HepG2 (cell line): ENCODE measurements around the gene ECE2. TPM values are rescaled to one million over a fixed set of nuclear protein-coding genes. Genes with fewer than 3 reads are reported as not detected.
"Not testable (repeated sequence)": the region's sequence is repeated elsewhere in the genome, so short reads cannot be mapped to it uniquely, and the experiment has no call there.

ENCODE experiments used
- ATAC-seq: fragments of 200-7000 bp; cut with Tn5 transposase; 3 replicates; pipeline ENCODE4 v1.9.1; 2020; ENCODE audit warnings: mild to moderate bottlenecking, moderate library complexity
- BruUV-seq: library from RNA; stranded (reverse); fragments of 400-500 nt; replicated peaks from 2 replicates; lab custom pipeline; 2021; lab: Mats Ljungman, UMichigan
- CTCF ChIA-PET: fragments of 300-600 bp; formaldehyde crosslinking; extraction: SDS; loops from one replicate; lab custom pipeline; 2021; ENCODE audit warnings: low total read pairs, inconsistent platforms, low intra/inter-chr PET ratio; lab: Yijun Ruan, JAX
- POLR2A ChIA-PET: fragments of 350-600 bp; sonication (Branson Sonifier 250); formaldehyde crosslinking; loops from one replicate; lab custom pipeline; 2020; ENCODE audit warnings: antibody characterized with exemption, inconsistent platforms; lab: Yijun Ruan, JAX
- DNase-seq: peaks from one replicate; pipeline ENCODE4 v3.0.0-alpha.2; 2015; ENCODE audit warnings: low spot score
- FAIRE-seq: peaks from 3 replicates; lab custom pipeline; 2011; peaks lifted over from hg19 to GRCh38; lab: Jason Lieb, UNC
- H2AFZ ChIP-seq: one replicate; pipeline ENCODE4 v1.6.1; 2011; ENCODE audit warnings: low read length, inconsistent platforms
- H3K27ac ChIP-seq: fragments of 300-600 bp; 3 replicates; pipeline ENCODE4 v1.8.0; 2011; ENCODE audit warnings: mixed run types, mild to moderate bottlenecking, mixed read lengths, low read length, inconsistent platforms; ENCODE audit not compliant: insufficient read depth; ENCODE audit errors: extremely low read length
- H3K27me3 ChIP-seq, 2 experiments: fragments of 200-600 bp in 1 of 2; 2 replicates in 1 of 2; 3 replicates in 1 of 2; pipeline versions ENCODE4 v1.6.0 to v1.8.0; 2011; ENCODE audit warnings: low read length in 2 of 2, mild to moderate bottlenecking in 2 of 2, moderate library complexity in 2 of 2, inconsistent platforms in 1 of 2; ENCODE audit not compliant: insufficient read depth in 2 of 2, control insufficient read depth in 1 of 2
- H3K36me3 ChIP-seq, 2 experiments: fragments of 200-600 bp in 1 of 2; replicated peaks in 1 of 2; 2 replicates in 1 of 2; 3 replicates in 1 of 2; pipeline versions ENCODE4 v1.5.1 to v1.8.0; 2011; ENCODE audit warnings: low read length in 2 of 2, inconsistent platforms in 1 of 2; ENCODE audit not compliant: insufficient read depth in 2 of 2, control insufficient read depth in 1 of 2
- H3K4me1 ChIP-seq: 2 replicates; pipeline ENCODE4 v1.5.1; 2012; ENCODE audit warnings: low read length, inconsistent platforms; ENCODE audit not compliant: insufficient read depth
- H3K4me2 ChIP-seq: 2 replicates; pipeline ENCODE4 v1.6.0; 2011; ENCODE audit warnings: low read depth, low read length, inconsistent platforms
- H3K4me3 ChIP-seq, 3 experiments: fragments of 200-600 bp in 1 of 3; sonication (generic), shearing (Covaris generic) in 1 of 3; replicated peaks in 1 of 3; 2 replicates each; pipeline ENCODE4 v1.5.1; 2011 to 2016; ENCODE audit warnings: low read length in 3 of 3, inconsistent platforms in 2 of 3, low read depth in 2 of 3, mild to moderate bottlenecking in 2 of 3, control low read depth in 1 of 3, mixed read lengths in 1 of 3; ENCODE audit not compliant: insufficient read depth in 1 of 3
- H3K79me2 ChIP-seq: one replicate; pipeline ENCODE4 v1.6.1; 2011; ENCODE audit warnings: low read length, inconsistent platforms; ENCODE audit not compliant: insufficient read depth
- H3K9ac ChIP-seq: 2 replicates; pipeline ENCODE4 v1.6.0; 2011; ENCODE audit warnings: mild to moderate bottlenecking, low read depth, low read length, inconsistent platforms; ENCODE audit not compliant: insufficient read depth
- H3K9me3 ChIP-seq: 2 replicates; pipeline ENCODE4 v1.5.1; 2012; ENCODE audit warnings: mild to moderate bottlenecking, low read length
- H4K20me1 ChIP-seq: 2 replicates; pipeline ENCODE4 v1.6.0; 2011; ENCODE audit warnings: inconsistent platforms, mild to moderate bottlenecking, low read length, moderate library complexity; ENCODE audit not compliant: insufficient read depth
- MAX ChIP-seq: IDR thresholded peaks from 2 replicates; pipeline ENCODE4 v1.6.1; 2012; ENCODE audit warnings: inconsistent platforms
- SP4 ChIP-seq: sonication (generic); formaldehyde crosslinking; IDR thresholded peaks from 2 replicates; pipeline ENCODE4 v1.8.1; 2023; ENCODE audit warnings: mild to moderate bottlenecking, missing genetic modification reagents
- SRSF1 ChIP-seq: fragments of 200-400 bp; formaldehyde crosslinking; optimal IDR thresholded peaks from 2 replicates; pipeline ENCODE3; 2017; ENCODE audit warnings: mild to moderate bottlenecking, low read depth, low read length, moderate library complexity
- ZNF431 ChIP-seq: sonication (generic); formaldehyde crosslinking; IDR thresholded peaks from 2 replicates; pipeline ENCODE4 v1.9.0; 2022; ENCODE audit warnings: missing genetic modification reagents, low read depth, mild to moderate bottlenecking, borderline replicate concordance
- WGBS: methylation state at CpG from one replicate; pipeline ENCODE4 v1.1.6; 2017; ENCODE audit warnings: low lambda C conversion rate; 5-methylcytosine and 5-hydroxymethylcytosine counted together
- in situ Hi-C: cut with HindIII; loops from 2 replicates; pipeline ENCODE4 v1.10.0; 2017; ENCODE audit warnings: low pct_unique_long_range_greater_than_20kb; ENCODE audit not compliant: extremely low pct_ligation_motif_present
- intact Hi-C: fragments of 100-400 bp; cut with micrococcal nuclease; formaldehyde crosslinking; loops from one replicate; pipeline ENCODE4 v1.10.0; 2022; ENCODE audit not compliant: unreplicated experiment
- polyA plus RNA-seq, 8 experiments: library from polyadenylated mRNA; depleted of rRNA in 3 of 8; stranded (reverse) in 7 of 8; unstranded in 1 of 8; fragments of >200 nt; fragmentation: Illumina TruSeq in 4 of 8; extraction: Trizol in 4 of 8; gene quantifications; 2 replicates each; pipeline versions ENCODE4 v1.2.1 to v1.2.3, GENCODE V29; 2011 to 2016; ENCODE audit warnings: low read depth in 4 of 8, missing spikeins in 1 of 8, mixed read lengths in 1 of 8; ENCODE audit not compliant: insufficient read depth in 1 of 8
- total RNA-seq, 5 experiments: library from RNA; depleted of rRNA; stranded (reverse); fragments of >200 nt; fragmentation: Illumina TruSeq; extraction: Trizol; gene quantifications; 2 replicates each; pipeline ENCODE4 v1.2.3, GENCODE V29; 2016; ENCODE audit warnings: low read depth in 1 of 5

Gene ECE2
- total and polyA plus RNA-seq, 2 of the 13 experiments (the other 11 are each of a cell fraction or from before 2014, with no cell fraction given), result not detected

GRCh38 chr3:184262764-184263179 is 13.1 kb upstream of the ECE2 start:
- in situ Hi-C loops, result no loop called here
- H3K27me3 ChIP-seq, result peaks cover 3 to 27% of the 10 kb centered on the region in 2 experiments
- H3K9ac ChIP-seq, result no peak overlapping the region
- H3K4me1 ChIP-seq, result peaks cover 24% of the 10 kb centered on the region
- BruUV-seq, result no TSS peak
- no peaks in the 10 kb centered on the region for H3K9me3 ChIP-seq
- CTCF ChIA-PET, result no interaction called here
- H3K27ac ChIP-seq, result no peak overlapping the region
- no peak for FAIRE-seq
- peak overlapping the region; percentile 92 for H3K4me2 ChIP-seq
- H2AFZ ChIP-seq, result no peak overlapping the region
- ATAC-seq, result no peak
- H3K36me3 ChIP-seq, result 0 out of 5 replicates have a peak, but pooled peaks cover 0 to 1% of the 10 kb centered on the region in 2 experiments
- no peak for DNase-seq
- intact Hi-C loops, result loop anchor here (2.0 kb wide), 1 partner anchor 36 kb away; the partner anchor contains the start of gene PSMD2
- WGBS, result 67% methylated on average over 2 of the region's 15 CpGs
- peaks cover 12% of the 10 kb centered on the region; the same call in 1 of the 2 replicates for H4K20me1 ChIP-seq
- 0 out of 2 replicates have a peak, but pooled peaks have one; percentile 0 for TF ChIP-seq MAX
- no peak for TF ChIP-seq SRSF1
- 0 out of 2 replicates have a peak, but pooled peaks have one; percentile 20 for TF ChIP-seq SP4 (CRISPR knock-in tag)
- TF ChIP-seq, all 625 proteins: peak for 2
- Histone ChIP-seq H3K79me2 (no peaks in the 10 kb centered on the region), H3K4me3 (peak overlapping the region; percentile 18 to 73 (median 50); a peak in 3 of 6 replicates)
- POLR2A ChIA-PET, result interaction anchor here (1.0 to 1.5 kb wide), 2 partner anchors 13 to 22 kb away, joined by 4 read pairs; partner anchors contain the start of gene EEF1AKMT4

GRCh38 chr3:184267249-184267648 is 8.6 kb upstream of the ECE2 start:
- CTCF ChIA-PET, in situ Hi-C loops, H3K9me3 ChIP-seq, H2AFZ ChIP-seq, H3K27ac ChIP-seq, H4K20me1 ChIP-seq, DNase-seq, H3K4me2 ChIP-seq, H3K4me3 ChIP-seq, H3K4me1 ChIP-seq, H3K36me3 ChIP-seq, FAIRE-seq, ATAC-seq, H3K9ac ChIP-seq, POLR2A ChIA-PET, H3K79me2 ChIP-seq, intact Hi-C loops, BruUV-seq: not testable (repeated sequence)
- TF ChIP-seq ZNF431 (CRISPR knock-in tag), result peak; percentile 74; the same call in 1 of the 2 replicates
- WGBS, result 67% methylated on average over 1 of the region's 1 CpG
- peaks cover 0 to 13% of the 10 kb centered on the region in 2 experiments; a peak in 2 of 5 replicates for H3K27me3 ChIP-seq
